ENCODE data around the gene NSUN3.
A peak's percentile ranks its signal among the peaks of the same experiment; 100 is the strongest.

NSUN3 gene

DNA sequence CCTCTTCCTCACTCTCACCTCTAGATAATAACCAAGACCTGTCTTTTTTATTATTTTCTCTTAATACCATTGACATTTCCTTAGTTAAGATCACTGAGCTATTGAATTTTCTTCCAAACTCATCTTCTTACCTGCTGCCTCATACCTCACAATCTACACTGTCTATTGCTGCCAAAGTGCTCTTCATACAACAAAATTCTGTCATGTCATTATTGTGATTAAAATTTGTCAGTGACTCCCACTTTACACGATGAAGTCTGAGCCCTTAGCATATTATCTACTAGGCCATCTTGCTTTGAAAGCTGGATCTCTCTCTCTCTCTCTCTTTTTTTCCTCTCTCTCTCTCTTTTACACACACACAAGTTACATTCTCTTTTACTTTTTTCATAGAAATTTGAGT lies 73.3 kb downstream of the NSUN3 start:
- Histone ChIP-seq H3K23ac (ENCODE audit: low read length) (no peak overlapping the region), H2BK5ac (ENCODE audit: low read depth, low read length, poor library complexity) (no peak overlapping the region), H2AFZ (ENCODE audit: insufficient read depth, low read length, poor library complexity) (no peak overlapping the region), H3K79me1 (ENCODE audit: low read length) (no peaks in the 10 kb centered on the region), H3K18ac (ENCODE audit: low read length) (no peak overlapping the region), H3K27me3 (ENCODE audit: insufficient read depth, low read length) (no peaks in the 10 kb centered on the region), H2AK5ac (ENCODE audit: low read length) (no peak overlapping the region), H3K9ac (ENCODE audit: low read length) (no peak overlapping the region), H2BK120ac (ENCODE audit: insufficient read depth, low read length, poor library complexity) (no peak overlapping the region), H3K4me2 (ENCODE audit: low read length) (no peak overlapping the region), H2BK12ac (ENCODE audit: low read length) (no peak overlapping the region), H3K4me3 (ENCODE audit: low read depth, low read length) (no peak overlapping the region), H4K91ac (ENCODE audit: low read depth, low read length) (no peak overlapping the region), H3K27ac (ENCODE audit: low read depth, low read length) (no peak overlapping the region), H4K12ac (ENCODE audit: low read depth, low read length) (no peak overlapping the region), H3K36me3 (ENCODE audit: control insufficient read depth in 1 of 2, insufficient read depth in 2 of 2, low read length in 2 of 2) (no peaks in the 10 kb centered on the region), H3K14ac (ENCODE audit: low read length) (no peak overlapping the region), H3K9me3 (ENCODE audit: insufficient read depth, low read depth, low read length) (no peaks in the 10 kb centered on the region), H4K8ac (ENCODE audit: low read depth, low read length) (no peak overlapping the region), H3K79me2 (ENCODE audit: control insufficient read depth, insufficient read depth, low read length, poor library complexity) (no peaks in the 10 kb centered on the region), H3K4me1 (ENCODE audit: control insufficient read depth in 1 of 2, insufficient read depth in 2 of 2, low read length in 2 of 2) (no peaks in the 10 kb centered on the region), H3K4ac (ENCODE audit: low read depth, low read length) (no peak overlapping the region)
- no peak for DNase-seq
- WGBS (ENCODE audit: extremely low coverage, insufficient coverage, insufficient read length) = no CpG with 5 or more reads among the region's 1 CpG

DNA sequence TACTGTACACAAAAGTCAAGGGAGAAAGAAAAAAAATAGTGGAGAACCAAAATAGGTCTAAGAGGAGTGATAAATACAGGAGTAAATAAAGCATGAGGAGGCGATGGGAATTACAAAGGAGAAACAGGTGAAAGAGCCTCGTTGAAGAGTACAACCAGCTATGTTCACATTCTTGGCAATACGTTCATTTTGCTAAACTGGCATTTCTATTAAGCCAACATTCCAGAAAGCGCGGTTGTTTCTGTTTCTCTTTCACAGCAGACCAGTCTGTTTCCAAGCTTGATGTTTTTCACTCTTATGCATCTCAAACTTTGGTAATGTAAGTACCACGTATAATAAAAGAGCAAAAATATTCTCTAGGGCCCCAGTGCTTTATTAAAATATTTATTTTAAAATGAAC lies 74.5 kb downstream of the NSUN3 start:
- no peak overlapping the region for H3K4me2 ChIP-seq (ENCODE audit: low read length)
- no peak overlapping the region for H3K14ac ChIP-seq (ENCODE audit: low read length)
- H3K18ac ChIP-seq (ENCODE audit: low read length) = no peak overlapping the region
- H3K79me1 ChIP-seq (ENCODE audit: low read length) = no peaks in the 10 kb centered on the region
- no peak overlapping the region for H3K27ac ChIP-seq (ENCODE audit: low read depth, low read length)
- H2BK12ac ChIP-seq (ENCODE audit: low read length) = no peak overlapping the region
- H3K23ac ChIP-seq (ENCODE audit: low read length) = no peak overlapping the region
- no peaks in the 10 kb centered on the region for H3K9me3 ChIP-seq (ENCODE audit: insufficient read depth, low read depth, low read length)
- H3K4me1 ChIP-seq (ENCODE audit: control insufficient read depth in 1 of 2, insufficient read depth in 2 of 2, low read length in 2 of 2) = no peaks in the 10 kb centered on the region
- WGBS (ENCODE audit: extremely low coverage, insufficient coverage, insufficient read length) = no CpG with 5 or more reads among the region's 6 CpGs
- no peaks in the 10 kb centered on the region for H3K79me2 ChIP-seq (ENCODE audit: control insufficient read depth, insufficient read depth, low read length, poor library complexity)
- H3K36me3 ChIP-seq (ENCODE audit: control insufficient read depth in 1 of 2, insufficient read depth in 2 of 2, low read length in 2 of 2) = no peaks in the 10 kb centered on the region
- DNase-seq = peak in 1 of 2 donors; percentile 4
- no peak overlapping the region for H2AFZ ChIP-seq (ENCODE audit: insufficient read depth, low read length, poor library complexity)
- H2AK5ac ChIP-seq (ENCODE audit: low read length) = no peak overlapping the region
- no peak overlapping the region for H3K4me3 ChIP-seq (ENCODE audit: low read depth, low read length)
- H4K12ac ChIP-seq (ENCODE audit: low read depth, low read length) = no peak overlapping the region
- no peak overlapping the region for H3K9ac ChIP-seq (ENCODE audit: low read length)
- no peak overlapping the region for H4K91ac ChIP-seq (ENCODE audit: low read depth, low read length)
- no peak overlapping the region for H4K8ac ChIP-seq (ENCODE audit: low read depth, low read length)
- no peak overlapping the region for H2BK5ac ChIP-seq (ENCODE audit: low read depth, low read length, poor library complexity)
- H2BK120ac ChIP-seq (ENCODE audit: insufficient read depth, low read length, poor library complexity) = no peak overlapping the region
- no peak overlapping the region for H3K4ac ChIP-seq (ENCODE audit: low read depth, low read length)
- H3K27me3 ChIP-seq (ENCODE audit: insufficient read depth, low read length) = no peaks in the 10 kb centered on the region

DNA sequence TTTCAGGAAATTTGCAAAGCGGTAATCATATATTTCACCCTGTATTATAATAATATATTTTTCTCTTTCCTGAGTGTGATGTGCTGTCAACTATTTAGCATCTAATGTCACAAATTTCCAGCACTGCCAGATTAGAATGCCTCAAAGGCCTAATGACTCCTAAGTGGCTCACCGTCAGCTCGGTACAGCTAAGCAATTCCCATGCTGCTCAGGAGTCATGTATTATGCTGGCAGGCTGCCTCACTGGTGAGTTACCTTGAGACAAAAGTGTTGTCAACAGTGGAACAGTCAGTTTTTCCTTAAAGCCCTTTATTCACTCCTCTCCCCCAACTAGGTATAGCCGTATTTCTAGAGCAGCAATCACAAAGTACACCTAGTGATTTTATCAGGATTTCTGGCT lies 83.6 kb downstream of the NSUN3 start:
- Histone ChIP-seq H2BK120ac (ENCODE audit: insufficient read depth, low read length, poor library complexity) (no peak overlapping the region), H3K27me3 (ENCODE audit: insufficient read depth, low read length) (no peaks in the 10 kb centered on the region), H4K12ac (ENCODE audit: low read depth, low read length) (no peak overlapping the region), H3K14ac (ENCODE audit: low read length) (no peak overlapping the region), H3K79me2 (ENCODE audit: control insufficient read depth, insufficient read depth, low read length, poor library complexity) (no peaks in the 10 kb centered on the region), H2BK12ac (ENCODE audit: low read length) (no peak overlapping the region), H3K4me1 (ENCODE audit: control insufficient read depth in 1 of 2, insufficient read depth in 2 of 2, low read length in 2 of 2) (no peaks in the 10 kb centered on the region), H3K36me3 (ENCODE audit: control insufficient read depth in 1 of 2, insufficient read depth in 2 of 2, low read length in 2 of 2) (no peaks in the 10 kb centered on the region), H2AFZ (ENCODE audit: insufficient read depth, low read length, poor library complexity) (no peak overlapping the region), H3K4me2 (ENCODE audit: low read length) (no peak overlapping the region), H3K27ac (ENCODE audit: low read depth, low read length) (no peak overlapping the region), H3K4ac (ENCODE audit: low read depth, low read length) (no peak overlapping the region), H4K91ac (ENCODE audit: low read depth, low read length) (no peak overlapping the region), H3K9me3 (ENCODE audit: insufficient read depth, low read depth, low read length) (no peaks in the 10 kb centered on the region), H3K4me3 (ENCODE audit: low read depth, low read length) (no peak overlapping the region), H3K9ac (ENCODE audit: low read length) (no peak overlapping the region), H3K23ac (ENCODE audit: low read length) (no peak overlapping the region), H4K8ac (ENCODE audit: low read depth, low read length) (no peak overlapping the region), H3K18ac (ENCODE audit: low read length) (no peak overlapping the region), H2AK5ac (ENCODE audit: low read length) (no peak overlapping the region), H3K79me1 (ENCODE audit: low read length) (no peaks in the 10 kb centered on the region), H2BK5ac (ENCODE audit: low read depth, low read length, poor library complexity) (no peak overlapping the region)
- no CpG with 5 or more reads among the region's 4 CpGs for whole genome bisulfite sequencing (ENCODE audit: extremely low coverage, insufficient coverage, insufficient read length)
- DNase-seq = peak in 1 of 2 donors; percentile 23

DNA sequence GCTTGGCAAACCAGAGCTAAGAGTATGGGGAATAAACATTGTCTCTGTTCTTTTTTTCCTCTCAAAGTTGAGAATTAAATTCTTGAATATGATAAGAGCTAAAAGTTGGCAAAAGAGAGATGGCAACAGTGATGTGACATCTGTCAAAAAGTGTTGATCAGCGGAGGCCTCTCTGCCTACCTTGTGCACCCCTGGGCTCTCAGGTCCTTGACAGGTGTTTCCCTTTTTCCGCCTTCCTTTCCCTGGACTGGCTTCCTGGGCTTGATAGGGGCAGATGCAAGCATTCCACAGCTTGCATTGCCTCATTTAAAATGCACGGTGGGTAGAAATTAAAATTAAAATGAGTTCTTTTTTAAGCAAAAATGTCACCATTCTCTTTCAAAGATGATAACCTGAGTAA lies 84.2 kb downstream of the NSUN3 start:
- Histone ChIP-seq H3K14ac (ENCODE audit: low read length) (no peak overlapping the region), H3K4me2 (ENCODE audit: low read length) (no peak overlapping the region), H4K12ac (ENCODE audit: low read depth, low read length) (no peak overlapping the region), H3K36me3 (ENCODE audit: control insufficient read depth in 1 of 2, insufficient read depth in 2 of 2, low read length in 2 of 2) (no peaks in the 10 kb centered on the region), H2AFZ (ENCODE audit: insufficient read depth, low read length, poor library complexity) (no peak overlapping the region), H3K4ac (ENCODE audit: low read depth, low read length) (no peak overlapping the region), H3K9me3 (ENCODE audit: insufficient read depth, low read depth, low read length) (no peaks in the 10 kb centered on the region), H4K91ac (ENCODE audit: low read depth, low read length) (no peak overlapping the region), H2BK5ac (ENCODE audit: low read depth, low read length, poor library complexity) (no peak overlapping the region), H4K8ac (ENCODE audit: low read depth, low read length) (no peak overlapping the region), H3K27me3 (ENCODE audit: insufficient read depth, low read length) (no peaks in the 10 kb centered on the region), H3K4me1 (ENCODE audit: control insufficient read depth in 1 of 2, insufficient read depth in 2 of 2, low read length in 2 of 2) (no peaks in the 10 kb centered on the region), H3K79me1 (ENCODE audit: low read length) (no peaks in the 10 kb centered on the region), H3K4me3 (ENCODE audit: low read depth, low read length) (no peak overlapping the region), H2BK12ac (ENCODE audit: low read length) (no peak overlapping the region), H3K79me2 (ENCODE audit: control insufficient read depth, insufficient read depth, low read length, poor library complexity) (no peaks in the 10 kb centered on the region), H2AK5ac (ENCODE audit: low read length) (no peak overlapping the region), H3K23ac (ENCODE audit: low read length) (no peak overlapping the region), H2BK120ac (ENCODE audit: insufficient read depth, low read length, poor library complexity) (no peak overlapping the region), H3K18ac (ENCODE audit: low read length) (no peak overlapping the region), H3K9ac (ENCODE audit: low read length) (no peak overlapping the region), H3K27ac (ENCODE audit: low read depth, low read length) (no peak overlapping the region)
- DNase-seq = no peak
- WGBS (ENCODE audit: extremely low coverage, insufficient coverage, insufficient read length) = no CpG with 5 or more reads among the region's 3 CpGs
